Breast epithelium (tissue), 4 donors: ENCODE data around the gene HELZ. TPM values are rescaled to one million over a fixed set of nuclear protein-coding genes. Genes with fewer than 3 reads are reported as not detected.

ENCODE experiments used
- DNase-seq, 2 donors: peaks; one replicate each; pipeline ENCODE4 v3.0.0-alpha.2; 2019; ENCODE audit warnings: low spot score in 2 of 2
- H3K27ac ChIP-seq, 2 donors: fragments of 200-600 bp; sonication (generic) in 1 of 2; one replicate each; pipeline ENCODE4 v1.5.1; 2016 to 2019; ENCODE audit warnings: mild to moderate bottlenecking in 1 of 2
- H3K27me3 ChIP-seq, 2 donors: fragments of 200-600 bp; sonication (generic) in 1 of 2; one replicate each; pipeline versions ENCODE4 v1.5.1 to v1.6.0; 2017 to 2019; ENCODE audit warnings: control low read depth in 1 of 2, mild to moderate bottlenecking in 1 of 2
- H3K36me3 ChIP-seq: fragments of 200-600 bp; one replicate; pipeline ENCODE4 v1.5.1; 2019
- H3K4me1 ChIP-seq, 2 donors: fragments of 200-600 bp; sonication (generic); one replicate each; pipeline ENCODE4 v1.5.1; 2016 to 2019; ENCODE audit warnings: control low read depth in 1 of 2
- H3K4me3 ChIP-seq, 3 donors: fragments of 200-600 bp; sonication (generic); 1 replicate in 2 of 3; 2 replicates in 1 of 3; pipeline ENCODE4 v1.5.1; 2016 to 2019; ENCODE audit warnings: mild to moderate bottlenecking in 3 of 3, moderate library complexity in 2 of 3
- H3K9me3 ChIP-seq, 2 donors: fragments of 200-600 bp; sonication (generic) in 1 of 2; one replicate each; pipeline ENCODE4 v1.5.1; 2016 to 2019; ENCODE audit warnings: control low read depth in 1 of 2
- CTCF ChIP-seq, 3 donors: fragments of 450-650 bp; IDR thresholded peaks; one replicate each; pipeline ENCODE4 v1.5.1; 2016 to 2017; ENCODE audit warnings: antibody characterized with exemption in 3 of 3, mild to moderate bottlenecking in 3 of 3, moderate library complexity in 3 of 3
- POLR2A ChIP-seq: fragments of 450-650 bp; IDR thresholded peaks from one replicate; pipeline ENCODE4 v1.6.1; 2016; ENCODE audit warnings: antibody characterized with exemption, mild to moderate bottlenecking, moderate library complexity
- POLR2AphosphoS5 ChIP-seq, 3 donors: sonication (generic); formaldehyde crosslinking; IDR thresholded peaks; one replicate each; pipeline ENCODE4 v1.6.1; 2017; ENCODE audit warnings: antibody characterized with exemption in 3 of 3
- intact Hi-C: fragments of 100-400 bp; cut with DNase I; formaldehyde crosslinking; loops from one replicate; pipeline ENCODE4 v1.15.1; 2023; ENCODE audit warnings: low total_unique reads
- total RNA-seq, 3 donors: library from RNA; depleted of rRNA; stranded (reverse); fragments of >200 nt; gene quantifications; one replicate each; pipeline ENCODE4 v1.1.0, GENCODE V29; 2016

The HELZ gene
- total RNA-seq, 3 donors from 2014 or later, result 66.5 to 104 (median 79.8) TPM

- TF ChIP-seq POLR2AphosphoS5 (IDR thresholded peaks at IDR 0.05), result no peak
- no peak for TF ChIP-seq CTCF (IDR thresholded peaks at IDR 0.05)
- TF ChIP-seq POLR2A, result no peak
- H3K36me3 ChIP-seq, result no peaks in the 10 kb centered on the region
- no peak overlapping the region for H3K4me3 ChIP-seq
- H3K4me1 ChIP-seq, result no peaks in the 10 kb centered on the region
- intact Hi-C loops, result no loop called here
- no peaks in the 10 kb centered on the region for H3K9me3 ChIP-seq
- H3K27ac ChIP-seq, result no peak overlapping the region
- no peak for DNase-seq
- H3K27me3 ChIP-seq, result no peaks in the 10 kb centered on the region
These were observed 58.2 kb downstream of the HELZ start for GRCh38 chr17:67186782-67187181.

- no peak overlapping the region for H3K4me3 ChIP-seq
- DNase-seq, result no peak
- H3K27ac ChIP-seq, result no peak overlapping the region
- H3K27me3 ChIP-seq, result no peaks in the 10 kb centered on the region
- H3K9me3 ChIP-seq, result no peaks in the 10 kb centered on the region
- no peak for TF ChIP-seq POLR2A
- no peak for TF ChIP-seq CTCF (IDR thresholded peaks at IDR 0.05)
- no peak for TF ChIP-seq POLR2AphosphoS5 (IDR thresholded peaks at IDR 0.05)
- no peaks in the 10 kb centered on the region for H3K36me3 ChIP-seq
- no peaks in the 10 kb centered on the region for H3K4me1 ChIP-seq
- intact Hi-C loops, result no loop called here
These were observed 61.5 kb downstream of the HELZ start for GRCh38 chr17:67183531-67183930.

- Histone ChIP-seq H3K27ac (no peak overlapping the region), H3K27me3 (no peaks in the 10 kb centered on the region), H3K4me1 (no peaks in the 10 kb centered on the region), H3K36me3 (no peaks in the 10 kb centered on the region), H3K4me3 (no peak overlapping the region), H3K9me3 (no peaks in the 10 kb centered on the region)
- intact Hi-C loops, result no loop called here
- TF ChIP-seq POLR2A, result no peak
- no peak for TF ChIP-seq CTCF (IDR thresholded peaks at IDR 0.05)
- TF ChIP-seq POLR2AphosphoS5 (IDR thresholded peaks at IDR 0.05), result no peak
- no peak for DNase-seq
These were observed 63.2 kb downstream of the HELZ start for GRCh38 chr17:67181825-67182224.

GRCh38 chr17:67180275-67180674 is 64.7 kb downstream of the HELZ start:
- no peak for TF ChIP-seq CTCF (IDR thresholded peaks at IDR 0.05)
- TF ChIP-seq POLR2AphosphoS5 (IDR thresholded peaks at IDR 0.05), result no peak
- TF ChIP-seq POLR2A, result no peak
- Histone ChIP-seq H3K36me3 (no peaks in the 10 kb centered on the region), H3K9me3 (no peaks in the 10 kb centered on the region), H3K27me3 (no peaks in the 10 kb centered on the region), H3K4me1 (no peaks in the 10 kb centered on the region), H3K27ac (no peak overlapping the region), H3K4me3 (no peak overlapping the region)
- intact Hi-C loops, result no loop called here
- DNase-seq, result no peak

GRCh38 chr17:67178555-67178954 is 66.4 kb downstream of the HELZ start:
- Histone ChIP-seq H3K9me3 (no peaks in the 10 kb centered on the region), H3K4me3 (no peak overlapping the region), H3K27me3 (no peaks in the 10 kb centered on the region), H3K4me1 (no peaks in the 10 kb centered on the region), H3K36me3 (no peaks in the 10 kb centered on the region), H3K27ac (no peak overlapping the region)
- DNase-seq, result no peak
- no peak for TF ChIP-seq CTCF (IDR thresholded peaks at IDR 0.05)
- TF ChIP-seq POLR2A, result no peak
- TF ChIP-seq POLR2AphosphoS5 (IDR thresholded peaks at IDR 0.05), result no peak
- intact Hi-C loops, result no loop called here
